Prostate gland (tissue), 2 donors: Measurements from ENCODE around the gene DYNC1LI1. TPM values are rescaled to one million over a fixed set of nuclear protein-coding genes. Genes with fewer than 3 reads are reported as not detected.
A peak's percentile ranks its signal among the peaks of the same experiment; 100 is the strongest.

ENCODE experiments used
- DNase-seq: peaks from one replicate; pipeline ENCODE4 v3.0.0-alpha.2; 2019; ENCODE audit warnings: low spot score
- H3K27ac ChIP-seq, 2 donors: fragments of 200-600 bp; sonication (generic); 2 replicates each; pipeline ENCODE4 v1.5.1; 2017 to 2019
- H3K27me3 ChIP-seq: fragments of 200-600 bp; sonication (generic); replicated peaks from 2 replicates; pipeline ENCODE4 v1.5.1; 2019; ENCODE audit not compliant: insufficient read depth
- H3K36me3 ChIP-seq, 2 donors: fragments of 200-600 bp; sonication (generic); 1 replicate in 1 of 2; 2 replicates in 1 of 2; pipeline versions ENCODE4 v1.5.1 to v1.8.1; 2017 to 2019
- H3K4me1 ChIP-seq: fragments of 200-600 bp; sonication (generic); replicated peaks from 2 replicates; pipeline ENCODE4 v1.5.1; 2019
- H3K4me3 ChIP-seq, 2 donors: fragments of 200-600 bp; sonication (generic); 2 replicates each; pipeline ENCODE4 v1.5.1; 2017 to 2019
- H3K9me3 ChIP-seq: fragments of 200-600 bp; sonication (generic); 2 replicates; pipeline ENCODE4 v1.5.1; 2017
- POLR2A ChIP-seq: fragments of 450-650 bp; IDR thresholded peaks from one replicate; pipeline ENCODE4 v1.6.1; 2016; ENCODE audit warnings: antibody characterized with exemption, mild to moderate bottlenecking
- POLR2AphosphoS5 ChIP-seq: sonication (generic); formaldehyde crosslinking; IDR thresholded peaks from one replicate; pipeline ENCODE4 v1.6.1; 2017; ENCODE audit warnings: antibody characterized with exemption
- WGBS: methylation state at CpG from one replicate; pipeline ENCODE4 v1.1.5; 2018; 5-methylcytosine and 5-hydroxymethylcytosine counted together
- intact Hi-C: fragments of 100-400 bp; cut with DNase I; formaldehyde crosslinking; loops from one replicate; pipeline ENCODE4 v1.14.2; 2022
- total RNA-seq, 2 donors: library from RNA; depleted of rRNA; stranded (reverse); fragments of >200 nt; gene quantifications; one replicate each; pipeline ENCODE4 v1.1.0, GENCODE V29; 2016
- TF ChIP-seq, protein P1 (sequence below), 4 experiments: fragments of 200-600 bp in 2 of 4; fragments of 450-650 bp in 2 of 4; sonication (generic) in 2 of 4; IDR thresholded peaks; 1 replicate in 3 of 4; 2 replicates in 1 of 4; pipeline ENCODE4 v1.5.1; 2016 to 2019; ENCODE audit warnings: antibody characterized with exemption in 4 of 4, mild to moderate bottlenecking in 2 of 4, moderate library complexity in 2 of 4

DYNC1LI1 gene
- total RNA-seq, 2 donors from 2014 or later, result 30.5 to 43.3 TPM

GRCh38 chr3:32502118-32502945 is 68.3 kb downstream of the DYNC1LI1 start, which contains the start of gene CMTM6:
CMTM6 (minus strand) TSS chr3:32502852; CDS start chr3:32502745, 107 bp downstream.
- Histone ChIP-seq H3K9me3 (no peaks in the 10 kb centered on the region), H3K4me1 (no peaks in the 10 kb centered on the region), H3K4me3 (peak within 1 kb of the TSS; percentile 63 to 78), H3K36me3 (no peaks in the 10 kb centered on the region), H3K27me3 (no peaks in the 10 kb centered on the region), H3K27ac (peak within 1 kb of the TSS; percentile 84 to 91)
- peak; percentile 80 for DNase-seq
- intact Hi-C loops, result loop anchor here (5.0 kb wide), 2 partner anchors 70 to 280 kb away; partner anchors contain the start of gene DYNC1LI1
- under 1% methylated on average over 57 of the region's 61 CpGs for WGBS
- TF ChIP-seq, protein P1, sequence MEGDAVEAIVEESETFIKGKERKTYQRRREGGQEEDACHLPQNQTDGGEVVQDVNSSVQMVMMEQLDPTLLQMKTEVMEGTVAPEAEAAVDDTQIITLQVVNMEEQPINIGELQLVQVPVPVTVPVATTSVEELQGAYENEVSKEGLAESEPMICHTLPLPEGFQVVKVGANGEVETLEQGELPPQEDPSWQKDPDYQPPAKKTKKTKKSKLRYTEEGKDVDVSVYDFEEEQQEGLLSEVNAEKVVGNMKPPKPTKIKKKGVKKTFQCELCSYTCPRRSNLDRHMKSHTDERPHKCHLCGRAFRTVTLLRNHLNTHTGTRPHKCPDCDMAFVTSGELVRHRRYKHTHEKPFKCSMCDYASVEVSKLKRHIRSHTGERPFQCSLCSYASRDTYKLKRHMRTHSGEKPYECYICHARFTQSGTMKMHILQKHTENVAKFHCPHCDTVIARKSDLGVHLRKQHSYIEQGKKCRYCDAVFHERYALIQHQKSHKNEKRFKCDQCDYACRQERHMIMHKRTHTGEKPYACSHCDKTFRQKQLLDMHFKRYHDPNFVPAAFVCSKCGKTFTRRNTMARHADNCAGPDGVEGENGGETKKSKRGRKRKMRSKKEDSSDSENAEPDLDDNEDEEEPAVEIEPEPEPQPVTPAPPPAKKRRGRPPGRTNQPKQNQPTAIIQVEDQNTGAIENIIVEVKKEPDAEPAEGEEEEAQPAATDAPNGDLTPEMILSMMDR (IDR thresholded peaks at IDR 0.05), result no peak
- peak; percentile 38 for TF ChIP-seq POLR2AphosphoS5
- peak; percentile 71 for TF ChIP-seq POLR2A

DNA sequence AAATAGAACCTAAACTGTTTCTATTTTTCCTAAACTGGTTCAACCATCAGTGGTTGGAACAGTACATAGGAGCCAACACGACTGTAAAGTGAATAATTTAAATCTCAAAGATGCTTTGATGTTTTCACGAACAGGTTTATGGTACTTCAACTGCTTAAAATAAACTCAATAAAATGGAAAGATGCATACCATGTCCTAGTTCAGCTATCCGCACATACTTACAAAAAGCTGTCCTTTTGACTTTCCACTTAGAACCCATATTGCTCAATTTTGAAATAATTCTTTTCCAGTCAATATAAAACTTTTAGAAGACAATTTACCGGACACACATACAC is 68.9 kb downstream of the DYNC1LI1 start:
- Histone ChIP-seq H3K4me3 (peak overlapping the region; percentile 63 to 78), H3K27ac (peak overlapping the region; percentile 84 to 91), H3K4me1 (no peaks in the 10 kb centered on the region), H3K27me3 (no peaks in the 10 kb centered on the region), H3K36me3 (no peaks in the 10 kb centered on the region), H3K9me3 (no peaks in the 10 kb centered on the region)
- 5% methylated on average over 4 of the region's 4 CpGs for WGBS
- no peak for TF ChIP-seq POLR2A
- TF ChIP-seq, protein P1 (IDR thresholded peaks at IDR 0.05), result no peak
- TF ChIP-seq POLR2AphosphoS5, result no peak
- intact Hi-C loops, result loop anchor here (5.0 kb wide), 2 partner anchors 71 to 281 kb away; partner anchors contain the start of gene DYNC1LI1
- no peak for DNase-seq

- WGBS, result 67% methylated on average over 25 of the region's 25 CpGs
- intact Hi-C loops, result loop anchor here (5.0 kb wide), 2 partner anchors 71 to 281 kb away; partner anchors contain the start of gene DYNC1LI1
Observed at GRCh38 chr3:32500880-32501782, 69.5 kb downstream of the DYNC1LI1 start.

GRCh38 chr3:32500231-32500630 is 70.4 kb downstream of the DYNC1LI1 start:
- H3K27ac ChIP-seq, result no peak overlapping the region
- WGBS, result 54% methylated on average over 2 of the region's 2 CpGs
- H3K4me1 ChIP-seq, result no peaks in the 10 kb centered on the region
- DNase-seq, result no peak
- intact Hi-C loops, result loop anchor here (5.0 kb wide), 2 partner anchors 72 to 282 kb away; partner anchors contain the start of gene DYNC1LI1
- H3K36me3 ChIP-seq, result no peaks in the 10 kb centered on the region
- H3K27me3 ChIP-seq, result no peaks in the 10 kb centered on the region
- no peak overlapping the region for H3K4me3 ChIP-seq
- TF ChIP-seq, protein P1 (IDR thresholded peaks at IDR 0.05), result no peak
- TF ChIP-seq POLR2A (no peak), POLR2AphosphoS5 (no peak)
- H3K9me3 ChIP-seq, result no peaks in the 10 kb centered on the region

More at GRCh38 chr3:32500880-32501782, 69.5 kb downstream of the DYNC1LI1 start:
- H3K27ac ChIP-seq, result peak overlapping the region in 1 of 2 donors; percentile 84
- no peaks in the 10 kb centered on the region for H3K4me1 ChIP-seq
- TF ChIP-seq POLR2AphosphoS5, result no peak
- peak overlapping the region; percentile 63 to 78 for H3K4me3 ChIP-seq
- no peaks in the 10 kb centered on the region for H3K36me3 ChIP-seq
- no peaks in the 10 kb centered on the region for H3K27me3 ChIP-seq
- no peak for DNase-seq
- H3K9me3 ChIP-seq, result no peaks in the 10 kb centered on the region

- H3K4me1 ChIP-seq, result no peaks in the 10 kb centered on the region
- H3K27me3 ChIP-seq, result no peaks in the 10 kb centered on the region
- H3K36me3 ChIP-seq, result no peaks in the 10 kb centered on the region
- H3K9me3 ChIP-seq, result no peaks in the 10 kb centered on the region
- 88% methylated on average over 2 of the region's 2 CpGs for WGBS
- no peak overlapping the region for H3K4me3 ChIP-seq
- intact Hi-C loops, result no loop called here
- H3K27ac ChIP-seq, result no peak overlapping the region
- no peak for TF ChIP-seq POLR2AphosphoS5
- TF ChIP-seq, protein P1 (IDR thresholded peaks at IDR 0.05), result no peak
- no peak for TF ChIP-seq POLR2A
- DNase-seq, result no peak
Observed at GRCh38 chr3:32499585-32499984, 71.1 kb downstream of the DYNC1LI1 start.
